GM23338 (cell line): ENCODE results near the gene VPS36. TPM values are rescaled to one million over a fixed set of nuclear protein-coding genes. Genes with fewer than 3 reads are reported as not detected.

Experiments used
- ATAC-seq: fragments of 200-7000 bp; cut with Tn5 transposase; 3 replicates; pipeline ENCODE4 v1.9.1; 2020
- DNase-seq: peaks from one replicate; pipeline ENCODE4 v3.0.0-alpha.2; 2015; ENCODE audit warnings: low spot score
- H2AFZ ChIP-seq: fragments of 200-600 bp; sonication (generic); 2 replicates; pipeline ENCODE4 v1.8.0; 2016; ENCODE audit warnings: antibody characterized with exemption, mild to moderate bottlenecking, moderate library complexity
- H3F3A ChIP-seq: fragments of 200-600 bp; sonication (generic); replicated peaks from 2 replicates; pipeline ENCODE4 v1.8.0; 2017; ENCODE audit warnings: antibody characterized with exemption, mixed run types, low read depth
- H3K27ac ChIP-seq: fragments of 200-600 bp; sonication (generic); 2 replicates; pipeline ENCODE4 v1.6.1; 2016; ENCODE audit warnings: low read depth
- H3K27me3 ChIP-seq: fragments of 200-600 bp; sonication (generic); 2 replicates; pipeline ENCODE4 v1.8.0; 2016; ENCODE audit warnings: mild to moderate bottlenecking, mixed run types, moderate library complexity; ENCODE audit not compliant: insufficient read depth
- H3K36me3 ChIP-seq: fragments of 200-600 bp; sonication (generic); 2 replicates; pipeline ENCODE4 v1.8.0; 2016; ENCODE audit warnings: mild to moderate bottlenecking; ENCODE audit not compliant: insufficient read depth
- H3K4me1 ChIP-seq: fragments of 200-600 bp; sonication (generic); 2 replicates; pipeline ENCODE4 v1.8.0; 2016; ENCODE audit warnings: mild to moderate bottlenecking, moderate library complexity; ENCODE audit not compliant: insufficient read depth
- H3K4me2 ChIP-seq: fragments of 200-600 bp; sonication (generic); 2 replicates; pipeline ENCODE4 v1.7.1; 2017; ENCODE audit warnings: mixed run types
- H3K4me3 ChIP-seq: fragments of 200-600 bp; sonication (generic); 2 replicates; pipeline ENCODE4 v1.6.1; 2016; ENCODE audit warnings: mixed run types
- H3K79me2 ChIP-seq: fragments of 200-600 bp; sonication (generic); replicated peaks from 2 replicates; pipeline ENCODE4 v1.8.0; 2017; ENCODE audit warnings: mild to moderate bottlenecking; ENCODE audit not compliant: insufficient read depth
- H3K9me2 ChIP-seq: fragments of 200-600 bp; sonication (generic); 2 replicates; pipeline ENCODE4 v1.8.0; 2017; ENCODE audit not compliant: insufficient read depth
- H4K20me1 ChIP-seq: fragments of 200-600 bp; sonication (generic); replicated peaks from 2 replicates; pipeline ENCODE4 v1.8.0; 2017; ENCODE audit warnings: mild to moderate bottlenecking; ENCODE audit not compliant: insufficient read depth
- H3K27ac Mint-ChIP-seq: 2 replicates; pipeline ENCODE4 v1.8.0; 2020; ENCODE audit warnings: inconsistent platforms, mild to moderate bottlenecking, moderate library complexity, mixed read lengths
- H3K27me3 Mint-ChIP-seq: 3 replicates; pipeline ENCODE4 v1.8.0; 2022; ENCODE audit warnings: low read depth, mild to moderate bottlenecking, moderate library complexity, mixed read lengths, inconsistent platforms; ENCODE audit not compliant: insufficient read depth, poor library complexity
- H3K36me3 Mint-ChIP-seq: 3 replicates; pipeline ENCODE4 v1.8.0; 2021; ENCODE audit warnings: low read depth, mild to moderate bottlenecking, inconsistent platforms, moderate library complexity, mixed read lengths
- H3K4me1 Mint-ChIP-seq: 3 replicates; pipeline ENCODE4 v1.8.0; 2020; ENCODE audit warnings: mild to moderate bottlenecking, inconsistent platforms, mixed read lengths
- H3K4me3 Mint-ChIP-seq: 3 replicates; pipeline ENCODE4 v1.8.0; 2021; ENCODE audit warnings: moderate library complexity, mild to moderate bottlenecking, inconsistent platforms, mixed read lengths
- H3K9me3 Mint-ChIP-seq: 3 replicates; pipeline ENCODE4 v1.8.0; 2020; ENCODE audit warnings: moderate library complexity, mild to moderate bottlenecking, inconsistent platforms, mixed read lengths
- EZH2phosphoT487 ChIP-seq: fragments of 200-600 bp; sonication (generic); IDR thresholded peaks from one replicate; pipeline ENCODE4 v1.8.1; 2018; ENCODE audit warnings: antibody characterized with exemption; ENCODE audit not compliant: unreplicated experiment
- JUNB ChIP-seq: IDR thresholded peaks from one replicate; pipeline ENCODE4 v1.6.1; 2016; ENCODE audit warnings: antibody characterized with exemption; ENCODE audit not compliant: unreplicated experiment
- REST ChIP-seq: IDR thresholded peaks from one replicate; pipeline ENCODE4 v1.6.1; 2018; ENCODE audit warnings: antibody characterized with exemption; ENCODE audit not compliant: unreplicated experiment
- STAT1 ChIP-seq: IDR thresholded peaks from one replicate; pipeline ENCODE4 v1.6.1; 2016; ENCODE audit warnings: antibody characterized with exemption; ENCODE audit not compliant: unreplicated experiment
- ZNF114 ChIP-seq: fragments of 250-450 bp; sonication (Bioruptor Pico); IDR thresholded peaks from 2 replicates; pipeline ENCODE4 v1.5.0; 2020; ENCODE audit warnings: mild to moderate bottlenecking, moderate library complexity
- ZNF331 ChIP-seq: fragments of 250-450 bp; sonication (Bioruptor Pico); IDR thresholded peaks from 2 replicates; pipeline ENCODE4 v1.5.0; 2020; ENCODE audit warnings: low read depth, mild to moderate bottlenecking, moderate library complexity
- ZNF462 ChIP-seq: fragments of 250-450 bp; sonication (Bioruptor Pico); IDR thresholded peaks from 2 replicates; pipeline ENCODE4 v1.5.0; 2020; ENCODE audit warnings: mild to moderate bottlenecking, moderate library complexity
- polyA plus RNA-seq: library from polyadenylated mRNA; unstranded; fragments of >200 nt; fragmentation: Nextera tagmentation; extraction: Ambion mirVana; gene quantifications from 2 replicates; pipeline ENCODE4 v1.2.1, GENCODE V29; 2016
- total RNA-seq: library from RNA; depleted of rRNA; stranded (reverse); fragments of >200 nt; shearing (Covaris generic); gene quantifications from 2 replicates; pipeline ENCODE4 v1.2.3, GENCODE V29; 2014

Gene VPS36
- total and polyA plus RNA-seq, 2 experiments from 2014 or later = 28.9 to 36.2 TPM

GRCh38 chr13:52394586-52394985 lies 55.8 kb downstream of the VPS36 start:
- H3K4me1 Mint-ChIP-seq = no peaks in the 10 kb centered on the region
- Histone ChIP-seq H3K27me3 (no peaks in the 10 kb centered on the region), H3K4me3 (no peak overlapping the region), H3K4me1 (no peaks in the 10 kb centered on the region), H3K79me2 (no peaks in the 10 kb centered on the region), H3K36me3 (no peaks in the 10 kb centered on the region), H4K20me1 (no peaks in the 10 kb centered on the region), H3K4me2 (no peak overlapping the region), H2AFZ (no peak overlapping the region), H3K27ac (no peak overlapping the region), H3K9me2 (no peaks in the 10 kb centered on the region), H3F3A (no peaks in the 10 kb centered on the region)
- H3K27me3 Mint-ChIP-seq = peaks cover 2% of the 10 kb centered on the region
- TF ChIP-seq ZNF114 (no peak), ZNF331 (CRISPR knock-in tag) (no peak), REST (no peak), EZH2phosphoT487 (no peak)
- ATAC-seq = no peak
- no peak overlapping the region for H3K27ac Mint-ChIP-seq
- H3K36me3 Mint-ChIP-seq = no peaks in the 10 kb centered on the region
- no peak for DNase-seq
- H3K4me3 Mint-ChIP-seq = no peak overlapping the region
- H3K9me3 Mint-ChIP-seq = no peaks in the 10 kb centered on the region

- DNase-seq (no peak), ATAC-seq (no peak)
- Histone ChIP-seq H3K4me2 (no peak overlapping the region), H3K4me3 (no peak overlapping the region), H3K9me2 (no peaks in the 10 kb centered on the region), H3F3A (no peaks in the 10 kb centered on the region), H3K27ac (no peak overlapping the region), H2AFZ (no peak overlapping the region), H3K27me3 (no peaks in the 10 kb centered on the region), H3K79me2 (no peaks in the 10 kb centered on the region), H3K36me3 (no peaks in the 10 kb centered on the region), H4K20me1 (no peaks in the 10 kb centered on the region), H3K4me1 (no peaks in the 10 kb centered on the region)
- TF ChIP-seq ZNF331 (CRISPR knock-in tag) (no peak), ZNF462 (CRISPR knock-in tag) (no peak), STAT1 (no peak), JUNB (no peak)
- no peaks in the 10 kb centered on the region for H3K9me3 Mint-ChIP-seq
- no peak overlapping the region; the same call in 2 of the 3 replicates for H3K4me3 Mint-ChIP-seq
- H3K27ac Mint-ChIP-seq = no peak overlapping the region
- H3K36me3 Mint-ChIP-seq = no peaks in the 10 kb centered on the region
- H3K4me1 Mint-ChIP-seq = no peaks in the 10 kb centered on the region
- peaks cover 2% of the 10 kb centered on the region for H3K27me3 Mint-ChIP-seq
Measured at GRCh38 chr13:52393572-52394357, 56.7 kb downstream of the VPS36 start.
